Right lobe of liver (tissue), 5 donors: Measurements from ENCODE around the gene ENOX2. TPM values are rescaled to one million over a fixed set of nuclear protein-coding genes. Genes with fewer than 3 reads are reported as not detected.

Source experiments
- total RNA-seq, 6 experiments: library from RNA; depleted of rRNA in 2 of 6; stranded (reverse); fragments of >200 nt in 2 of 6; fragmentation: NEBNext Ultra II Directional in 3 of 6; extraction: Animal tissue kit (Norgen Biotek cat#: 25700) in 3 of 6; gene quantifications; one replicate each; pipeline versions ENCODE4 v1.1.0 to v1.2.4, GENCODE V29; 2016 to 2023
- donor health status: DM: no; HTN: no; CAD: no.
- donor health status: DM: no; HTN: no; CAD: no.
- donor health status: DM: no; HTN: yes; CAD: no.
- donor health status: DM: no; HTN: yes; CAD: no.

Gene ENOX2
- total RNA-seq, 6 experiments from 2014 or later, result 6.9 to 14.7 (median 10.8) TPM

Other genes with a start within 250 kb of the ENOX2 start
- not detected for gene ARHGAP36, start 155.1 kb upstream of the ENOX2 start, total RNA-seq